Measurements from ENCODE around the gene OPA3. TPM values are rescaled to one million over a fixed set of nuclear protein-coding genes. Genes with fewer than 3 reads are reported as not detected.

OPA3 gene
- total RNA-seq, 2 donors from 2014 or later: 15.8 to 33.5 TPM

DNA sequence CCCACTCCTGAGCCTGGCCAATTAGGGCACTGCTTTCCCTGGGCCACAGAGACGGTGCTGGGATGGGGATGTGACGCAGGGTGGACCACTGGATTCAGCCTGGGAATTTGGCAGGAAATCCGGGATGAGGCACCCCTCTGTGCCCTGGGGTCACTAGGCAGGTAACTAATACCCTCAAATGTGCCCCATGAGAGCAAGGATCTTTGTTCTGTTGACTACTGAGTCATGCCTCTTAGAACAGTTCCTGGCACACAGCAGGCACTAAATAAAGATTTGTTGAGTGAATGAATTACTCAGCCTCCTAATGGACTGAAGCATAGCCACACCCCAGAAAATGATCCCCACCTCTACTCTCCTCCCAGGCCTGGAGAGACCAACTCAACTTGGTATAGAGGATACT lies 15.9 kb downstream of the OPA3 start:
- Histone ChIP-seq H3K4me1 (peaks cover 0 to 42% of the 10 kb centered on the region in 2 donors), H3K36me3 (no peaks in the 10 kb centered on the region), H3K9me3 (peaks cover 0 to 3% of the 10 kb centered on the region in 2 donors), H3K4me3 (no peak overlapping the region), H3K27ac (peak overlapping the region; percentile 59 to 76), H3K27me3 (no peaks in the 10 kb centered on the region)
- DNase-seq (ENCODE audit: low spot score): no peak
- TF ChIP-seq, protein P1, sequence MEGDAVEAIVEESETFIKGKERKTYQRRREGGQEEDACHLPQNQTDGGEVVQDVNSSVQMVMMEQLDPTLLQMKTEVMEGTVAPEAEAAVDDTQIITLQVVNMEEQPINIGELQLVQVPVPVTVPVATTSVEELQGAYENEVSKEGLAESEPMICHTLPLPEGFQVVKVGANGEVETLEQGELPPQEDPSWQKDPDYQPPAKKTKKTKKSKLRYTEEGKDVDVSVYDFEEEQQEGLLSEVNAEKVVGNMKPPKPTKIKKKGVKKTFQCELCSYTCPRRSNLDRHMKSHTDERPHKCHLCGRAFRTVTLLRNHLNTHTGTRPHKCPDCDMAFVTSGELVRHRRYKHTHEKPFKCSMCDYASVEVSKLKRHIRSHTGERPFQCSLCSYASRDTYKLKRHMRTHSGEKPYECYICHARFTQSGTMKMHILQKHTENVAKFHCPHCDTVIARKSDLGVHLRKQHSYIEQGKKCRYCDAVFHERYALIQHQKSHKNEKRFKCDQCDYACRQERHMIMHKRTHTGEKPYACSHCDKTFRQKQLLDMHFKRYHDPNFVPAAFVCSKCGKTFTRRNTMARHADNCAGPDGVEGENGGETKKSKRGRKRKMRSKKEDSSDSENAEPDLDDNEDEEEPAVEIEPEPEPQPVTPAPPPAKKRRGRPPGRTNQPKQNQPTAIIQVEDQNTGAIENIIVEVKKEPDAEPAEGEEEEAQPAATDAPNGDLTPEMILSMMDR (IDR thresholded peaks at IDR 0.05): no peak

DNA sequence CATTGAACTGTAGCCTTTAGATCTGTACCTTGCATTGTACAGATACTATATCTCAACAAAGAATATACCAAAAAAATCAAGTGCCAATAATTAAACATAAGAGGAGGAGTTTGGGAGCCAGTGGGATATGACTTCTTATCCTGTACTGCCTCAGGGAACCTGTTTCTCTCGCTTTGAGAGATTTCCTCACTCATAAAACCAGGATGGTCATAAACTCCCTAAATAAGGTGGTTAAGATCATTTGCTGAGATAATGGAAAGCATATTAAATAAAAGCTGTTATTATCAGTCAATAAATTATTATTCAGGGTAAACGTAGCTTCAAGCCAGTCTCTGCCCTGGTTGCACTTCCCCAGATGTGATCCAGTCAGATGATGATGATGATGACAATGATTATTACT lies 17.0 kb downstream of the OPA3 start:
- Histone ChIP-seq H3K4me3 (no peak overlapping the region), H3K4me1 (peaks cover 0 to 37% of the 10 kb centered on the region in 2 donors), H3K27me3 (no peaks in the 10 kb centered on the region), H3K27ac (peak overlapping the region; percentile 59 to 76), H3K36me3 (no peaks in the 10 kb centered on the region), H3K9me3 (peaks cover 0 to 3% of the 10 kb centered on the region in 2 donors)
- TF ChIP-seq, protein P1 (IDR thresholded peaks at IDR 0.05): no peak
- DNase-seq (ENCODE audit: low spot score): no peak

DNA sequence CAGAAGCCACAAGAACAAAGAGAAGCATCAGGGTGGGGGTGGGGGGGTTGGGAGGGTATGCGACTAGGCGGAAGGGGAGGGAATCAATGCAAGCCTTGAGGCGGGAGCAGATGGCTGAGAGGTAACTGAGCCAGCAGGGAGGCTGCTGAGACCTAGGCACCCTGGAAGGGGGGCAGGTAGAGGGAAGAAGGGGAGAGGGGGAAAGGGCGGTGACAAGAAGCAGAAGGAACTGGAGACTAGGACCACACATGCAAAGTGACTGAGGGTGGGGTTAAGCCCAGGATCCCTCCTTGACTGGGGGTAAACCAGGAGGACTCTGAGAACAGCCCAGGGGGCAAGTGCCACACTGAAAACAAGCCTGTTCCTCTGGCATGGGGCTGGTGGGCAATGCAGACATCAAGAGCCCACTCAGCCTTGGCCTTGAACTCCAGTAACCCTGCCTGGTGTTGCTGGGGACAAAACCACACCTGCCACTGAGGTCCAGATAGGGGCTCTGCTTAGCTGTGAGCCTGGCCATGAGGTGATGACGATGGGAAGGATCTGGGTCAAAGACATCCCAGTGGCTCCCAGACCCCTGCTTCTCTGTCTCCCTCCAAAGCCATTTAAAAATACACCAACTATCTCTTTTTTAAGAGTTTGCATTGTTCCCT lies 20.3 kb downstream of the OPA3 start:
- H3K36me3 ChIP-seq: no peaks in the 10 kb centered on the region
- H3K9me3 ChIP-seq: no peaks in the 10 kb centered on the region
- H3K4me3 ChIP-seq: no peak overlapping the region
- no peak for DNase-seq (ENCODE audit: low spot score)
- peak overlapping the region in 1 of 2 donors; percentile 21 for H3K27ac ChIP-seq
- no peaks in the 10 kb centered on the region for H3K27me3 ChIP-seq
- peaks cover 0 to 32% of the 10 kb centered on the region in 2 donors for H3K4me1 ChIP-seq
- TF ChIP-seq, protein P1 (IDR thresholded peaks at IDR 0.05): no peak

DNA sequence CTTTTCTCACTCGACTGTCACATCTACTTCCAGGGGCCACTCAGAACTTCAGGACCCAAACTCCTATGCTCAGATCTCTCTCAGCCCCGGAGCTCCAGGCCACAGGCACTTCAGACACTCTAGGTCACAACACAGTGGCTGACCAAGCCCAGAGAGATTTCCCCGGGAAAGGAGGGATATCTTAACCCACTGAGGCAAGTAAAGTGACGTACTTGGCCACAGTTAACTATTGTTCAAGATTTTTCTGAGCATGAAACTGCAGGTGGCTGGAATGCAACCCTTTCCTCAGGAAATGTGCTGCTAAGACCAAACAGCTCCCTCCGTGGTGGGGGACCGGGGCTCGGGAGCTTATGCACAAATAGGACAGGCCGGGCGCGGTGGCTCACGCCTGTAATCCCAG lies 23.9 kb downstream of the OPA3 start:
- TF ChIP-seq, protein P1 (IDR thresholded peaks at IDR 0.05): no peak
- H3K27ac ChIP-seq: peak overlapping the region in 1 of 2 donors; percentile 54
- no peak overlapping the region for H3K4me3 ChIP-seq
- no peaks in the 10 kb centered on the region for H3K9me3 ChIP-seq
- no peaks in the 10 kb centered on the region for H3K36me3 ChIP-seq
- DNase-seq (ENCODE audit: low spot score): no peak
- no peaks in the 10 kb centered on the region for H3K27me3 ChIP-seq
- H3K4me1 ChIP-seq: peaks cover 0 to 18% of the 10 kb centered on the region in 2 donors

DNA sequence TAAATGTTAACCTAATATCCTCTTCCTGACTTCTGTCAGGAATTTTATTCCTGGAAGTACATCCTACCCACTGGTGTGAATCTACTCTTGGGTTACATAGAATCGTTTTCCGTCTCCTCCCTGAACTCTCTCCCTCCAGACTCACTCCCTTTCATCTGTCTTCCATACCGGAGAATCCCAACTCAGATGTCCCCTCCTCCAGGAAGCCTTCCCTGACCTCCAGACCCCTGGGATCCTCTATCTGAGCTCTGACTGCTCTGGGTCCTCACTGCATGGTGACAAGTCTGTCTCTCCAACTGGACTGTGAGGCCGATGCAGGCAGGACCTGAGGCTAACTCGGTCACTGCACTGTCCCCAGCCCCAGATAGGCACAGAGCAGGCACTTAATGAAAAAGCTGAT lies 24.6 kb downstream of the OPA3 start:
- Histone ChIP-seq H3K4me3 (no peak overlapping the region), H3K4me1 (peaks cover 0 to 18% of the 10 kb centered on the region in 2 donors), H3K27me3 (no peaks in the 10 kb centered on the region), H3K36me3 (no peaks in the 10 kb centered on the region), H3K27ac (peak overlapping the region in 1 of 2 donors; percentile 54), H3K9me3 (no peaks in the 10 kb centered on the region)
- TF ChIP-seq, protein P1 (IDR thresholded peaks at IDR 0.05): no peak
- DNase-seq (ENCODE audit: low spot score): no peak
